Stimulated activated naive CD8-positive, alpha-beta T cell treated with anti-CD3 and anti-CD28 coated beads, Interleukin-15, Interleukin-2, amounts not matched to agents 100 ng/mL and 50 ng/mL, for 24 hours (primary cell): ENCODE data around the gene CGRRF1.

Source experiments
- H3K27ac Mint-ChIP-seq: one replicate; pipeline ENCODE4 v1.8.0; 2021; ENCODE audit warnings: mild to moderate bottlenecking, mixed read lengths
- H3K27me3 Mint-ChIP-seq: one replicate; pipeline ENCODE4 v1.8.0; 2021; ENCODE audit warnings: mixed read lengths
- H3K36me3 Mint-ChIP-seq: one replicate; pipeline ENCODE4 v1.8.0; 2021; ENCODE audit warnings: low read depth, mixed read lengths
- H3K4me1 Mint-ChIP-seq: one replicate; pipeline ENCODE4 v1.8.0; 2021; ENCODE audit warnings: low read depth, mixed read lengths
- H3K4me3 Mint-ChIP-seq: one replicate; pipeline ENCODE4 v1.8.0; 2021; ENCODE audit warnings: mild to moderate bottlenecking, mixed read lengths
- H3K9me3 Mint-ChIP-seq: one replicate; pipeline ENCODE4 v1.8.0; 2021; ENCODE audit warnings: mixed read lengths

The CGRRF1 gene

DNA sequence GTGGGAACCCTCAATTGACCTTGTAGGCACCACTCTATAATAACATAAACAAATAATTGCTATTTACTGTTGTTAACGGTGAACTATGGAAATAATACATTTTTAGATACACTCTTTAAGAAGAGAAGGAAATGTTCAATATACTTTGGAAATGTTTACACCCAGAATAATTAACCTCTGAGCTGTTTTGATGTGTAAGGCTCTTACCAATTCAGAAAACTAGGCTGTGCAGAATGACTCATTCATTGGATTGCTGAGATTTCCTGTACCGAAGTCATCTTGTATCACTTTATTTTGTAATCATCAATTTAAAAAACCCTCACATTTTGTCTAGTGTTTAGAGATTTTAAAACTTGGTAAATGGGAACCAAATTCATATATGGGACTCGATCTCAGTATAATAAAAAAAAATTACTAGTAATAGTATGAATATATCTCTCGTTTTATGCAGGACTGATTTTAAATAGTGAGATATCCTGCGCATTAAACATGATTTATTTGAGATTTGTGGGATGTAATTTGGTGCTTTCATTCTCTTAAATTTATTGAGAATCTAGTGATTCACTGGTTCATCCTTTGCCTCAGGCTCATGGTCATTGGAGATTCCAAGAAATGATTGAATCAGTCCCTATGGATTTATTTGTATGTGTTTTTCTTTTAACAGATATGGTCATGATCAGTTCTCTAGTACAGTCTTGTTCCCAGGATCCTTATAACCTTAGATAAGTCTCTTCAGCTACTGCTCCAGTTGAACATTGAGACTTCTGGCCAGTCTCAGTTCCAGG is 61.1 kb downstream of the CGRRF1 start:
- Mint-ChIP-seq H3K36me3 (peaks cover 32% of the 10 kb centered on the region), H3K4me3 (no peak overlapping the region), H3K27me3 (peaks cover 10% of the 10 kb centered on the region), H3K4me1 (peaks cover 9% of the 10 kb centered on the region), H3K9me3 (peaks cover 16% of the 10 kb centered on the region), H3K27ac (no peak overlapping the region)

GRCh38 chr14:54572316-54572715 is 62.6 kb downstream of the CGRRF1 start:
- peaks cover 10% of the 10 kb centered on the region for H3K27me3 Mint-ChIP-seq

GRCh38 chr14:54574528-54574927 is 64.8 kb downstream of the CGRRF1 start:
- no peak overlapping the region for H3K4me3 Mint-ChIP-seq
- H3K27ac Mint-ChIP-seq = no peak overlapping the region
- H3K4me1 Mint-ChIP-seq = no peaks in the 10 kb centered on the region
- H3K9me3 Mint-ChIP-seq = peaks cover 16% of the 10 kb centered on the region
- peaks cover 32% of the 10 kb centered on the region for H3K36me3 Mint-ChIP-seq
- H3K27me3 Mint-ChIP-seq = peaks cover 5% of the 10 kb centered on the region

More at GRCh38 chr14:54572316-54572715, 62.6 kb downstream of the CGRRF1 start:
- Mint-ChIP-seq H3K9me3 (peaks cover 16% of the 10 kb centered on the region), H3K4me3 (no peak overlapping the region), H3K4me1 (peaks cover 9% of the 10 kb centered on the region), H3K36me3 (peaks cover 32% of the 10 kb centered on the region), H3K27ac (no peak overlapping the region)

- H3K9me3 Mint-ChIP-seq = peaks cover 9% of the 10 kb centered on the region
- H3K36me3 Mint-ChIP-seq = peaks cover 23% of the 10 kb centered on the region
- no peak overlapping the region for H3K27ac Mint-ChIP-seq
- no peaks in the 10 kb centered on the region for H3K27me3 Mint-ChIP-seq
- no peaks in the 10 kb centered on the region for H3K4me1 Mint-ChIP-seq
- no peak overlapping the region for H3K4me3 Mint-ChIP-seq
Observed at GRCh38 chr14:54577494-54577893, 67.8 kb downstream of the CGRRF1 start.

GRCh38 chr14:54577977-54578376 is 68.3 kb downstream of the CGRRF1 start:
- Mint-ChIP-seq H3K27me3 (no peaks in the 10 kb centered on the region), H3K36me3 (peaks cover 19% of the 10 kb centered on the region), H3K9me3 (peaks cover 7% of the 10 kb centered on the region), H3K4me3 (no peak overlapping the region), H3K4me1 (no peaks in the 10 kb centered on the region), H3K27ac (no peak overlapping the region)

GRCh38 chr14:54579621-54580020 is 69.9 kb downstream of the CGRRF1 start:
- H3K36me3 Mint-ChIP-seq = peaks cover 4% of the 10 kb centered on the region
- no peaks in the 10 kb centered on the region for H3K9me3 Mint-ChIP-seq

DNA sequence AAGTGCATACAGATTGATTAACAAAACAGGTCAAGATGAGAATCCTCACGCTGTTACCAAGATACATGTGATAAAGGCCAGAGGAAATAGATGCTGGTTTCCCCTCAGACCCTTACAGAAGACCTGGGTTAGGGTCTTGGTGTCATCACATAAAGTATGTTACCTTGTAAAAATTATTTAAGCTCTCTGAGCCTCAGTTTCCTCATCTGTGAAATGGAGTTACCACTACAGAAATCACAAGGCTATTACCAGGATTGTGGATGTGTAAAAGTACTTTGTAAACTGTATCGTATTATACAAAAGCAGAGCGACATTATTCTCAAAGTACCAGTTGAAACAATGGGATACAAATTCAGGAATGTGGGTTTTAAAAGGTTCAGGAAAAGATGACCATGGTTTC is 71.2 kb downstream of the CGRRF1 start:
- Mint-ChIP-seq H3K4me3 (no peak overlapping the region), H3K36me3 (peaks cover 7% of the 10 kb centered on the region), H3K27ac (no peak overlapping the region), H3K9me3 (no peaks in the 10 kb centered on the region), H3K4me1 (no peaks in the 10 kb centered on the region), H3K27me3 (no peaks in the 10 kb centered on the region)

More at GRCh38 chr14:54579621-54580020, 69.9 kb downstream of the CGRRF1 start:
- Mint-ChIP-seq H3K4me3 (no peak overlapping the region), H3K27me3 (no peaks in the 10 kb centered on the region), H3K4me1 (no peaks in the 10 kb centered on the region), H3K27ac (no peak overlapping the region)

DNA sequence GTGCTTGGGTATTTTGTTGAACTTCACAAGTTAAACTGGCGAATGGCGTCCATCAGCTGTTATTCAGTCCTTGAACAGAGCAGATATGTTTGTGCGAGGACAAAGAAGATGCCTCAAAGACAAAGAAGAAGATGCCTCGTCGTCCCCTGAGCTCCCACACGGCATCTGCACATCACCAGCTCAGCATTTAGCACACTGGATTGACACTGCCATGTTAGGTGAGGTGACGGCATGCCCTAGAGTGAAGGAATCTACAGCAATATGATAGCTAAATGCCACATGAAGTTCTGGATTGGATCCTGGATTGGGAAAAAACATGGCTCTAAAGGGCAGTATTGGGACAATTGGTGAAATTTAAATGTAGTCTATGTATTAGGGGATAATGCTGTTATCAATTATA is 72.6 kb downstream of the CGRRF1 start:
- Mint-ChIP-seq H3K9me3 (no peaks in the 10 kb centered on the region), H3K4me3 (no peak overlapping the region), H3K27ac (no peak overlapping the region), H3K4me1 (no peaks in the 10 kb centered on the region), H3K36me3 (peaks cover 7% of the 10 kb centered on the region), H3K27me3 (peaks cover 6% of the 10 kb centered on the region)

DNA sequence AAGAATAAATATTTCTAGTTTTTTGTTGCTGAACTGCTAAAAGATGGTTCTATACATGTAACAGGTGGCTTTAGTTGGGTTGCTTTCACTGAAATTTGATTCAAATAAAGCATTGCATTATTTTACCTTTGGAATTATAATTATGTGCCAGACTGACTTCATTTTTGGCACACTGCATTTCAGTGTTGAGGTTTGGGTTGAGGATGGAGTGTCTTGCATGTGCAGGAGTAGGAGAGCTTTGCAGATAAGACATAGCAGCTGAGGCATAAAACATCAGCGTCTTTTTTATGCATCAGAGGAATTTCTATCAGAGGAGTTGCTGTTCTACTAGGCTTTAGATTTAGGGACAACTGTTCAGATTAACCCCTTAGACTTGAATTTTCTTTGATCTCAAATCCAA is 74.4 kb downstream of the CGRRF1 start:
- Mint-ChIP-seq H3K27me3 (peaks cover 15% of the 10 kb centered on the region), H3K36me3 (peaks cover 7% of the 10 kb centered on the region), H3K4me1 (peaks cover under 1% of the 10 kb centered on the region), H3K27ac (no peak overlapping the region), H3K9me3 (no peaks in the 10 kb centered on the region), H3K4me3 (no peak overlapping the region)

DNA sequence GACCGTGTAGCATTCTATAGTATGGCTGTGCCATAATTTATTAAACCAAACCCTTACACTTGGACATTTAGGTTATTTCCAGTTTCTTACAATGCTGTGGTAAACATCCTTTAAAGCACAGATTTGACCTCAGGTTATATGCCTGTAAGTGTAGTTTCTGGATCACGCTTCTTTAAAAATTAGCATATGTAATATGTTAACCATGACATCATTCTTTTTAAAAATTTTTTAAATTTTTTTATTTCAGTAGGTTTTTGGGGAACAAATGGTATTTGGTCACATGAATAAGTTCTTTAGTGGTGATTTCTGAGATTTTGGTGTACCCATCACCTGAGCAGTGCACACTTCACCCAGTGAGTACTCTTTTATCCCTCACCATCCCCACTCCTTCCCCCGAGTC is 75.5 kb downstream of the CGRRF1 start:
- no peaks in the 10 kb centered on the region for H3K9me3 Mint-ChIP-seq
- H3K27ac Mint-ChIP-seq = no peak overlapping the region
- H3K4me1 Mint-ChIP-seq = peaks cover 8% of the 10 kb centered on the region
- H3K27me3 Mint-ChIP-seq = peaks cover 15% of the 10 kb centered on the region
- peaks cover 7% of the 10 kb centered on the region for H3K36me3 Mint-ChIP-seq
- H3K4me3 Mint-ChIP-seq = no peak overlapping the region
